Activated CD8-positive, alpha-beta memory T cell treated with anti-CD3 and anti-CD28 coated beads, Interleukin-2, amount 50 U/mL, for 1 hour (primary cell): ENCODE data around the gene LLCFC1.
"Not testable (repeated sequence)": the region's sequence is repeated elsewhere in the genome, so short reads cannot be mapped to it uniquely, and the experiment has no call there.

ENCODE experiments used
- DNase-seq: peaks from one replicate; pipeline ENCODE4 v3.0.0-alpha.2; 2020; ENCODE audit errors: extremely low read depth

LLCFC1 gene

GRCh38 chr7:142942746-142943145 is 3.5 kb downstream of the LLCFC1 start:
- DNase-seq: no peak

- DNase-seq: no peak
These were observed 4.5 kb downstream of the LLCFC1 start for GRCh38 chr7:142943706-142944268.

DNA sequence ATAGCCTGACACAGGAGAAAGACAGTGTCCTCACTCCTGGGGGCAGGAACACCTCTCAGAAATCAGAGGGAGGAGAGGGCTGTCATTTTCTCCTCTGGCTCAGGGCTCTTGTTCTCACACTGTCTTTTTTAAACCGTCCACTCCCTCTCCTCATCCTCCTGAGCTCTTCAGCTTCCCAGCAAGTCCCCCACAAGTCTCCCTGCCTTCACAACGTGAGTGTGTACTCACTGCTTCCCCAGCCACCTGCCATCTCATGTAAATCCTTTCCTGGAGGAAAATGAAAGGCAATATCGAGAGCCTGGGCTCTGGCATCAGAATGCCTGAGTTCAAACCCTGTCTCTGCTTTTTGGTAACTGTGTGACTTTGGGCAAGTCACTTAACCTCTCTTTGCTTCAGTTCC is 5.7 kb downstream of the LLCFC1 start:
- DNase-seq: no peak

- DNase-seq: no peak
These were observed 9.3 kb downstream of the LLCFC1 start for GRCh38 chr7:142948603-142949002.

DNA sequence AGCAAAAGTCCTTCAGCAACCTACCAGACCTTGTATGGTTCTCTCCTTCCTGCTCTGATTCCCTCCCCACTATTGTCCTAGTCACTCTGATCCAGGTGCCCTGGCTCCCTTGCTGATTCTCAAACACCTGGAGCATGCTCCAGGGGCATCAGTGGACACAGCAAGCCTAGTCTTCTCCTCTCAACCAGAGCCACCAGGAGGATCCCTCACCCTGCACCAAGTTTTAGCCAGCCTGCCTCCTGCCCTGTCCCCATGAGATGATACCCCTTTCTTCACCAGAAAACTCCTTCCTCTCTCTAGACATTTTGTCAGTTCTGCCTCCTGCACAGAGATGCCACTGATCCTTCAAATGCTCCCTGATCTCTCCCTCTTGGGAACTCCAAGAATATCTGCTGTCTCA is 11.0 kb downstream of the LLCFC1 start:
- DNase-seq: no peak

GRCh38 chr7:142954680-142955268 is 15.5 kb downstream of the LLCFC1 start:
- DNase-seq: no peak

DNA sequence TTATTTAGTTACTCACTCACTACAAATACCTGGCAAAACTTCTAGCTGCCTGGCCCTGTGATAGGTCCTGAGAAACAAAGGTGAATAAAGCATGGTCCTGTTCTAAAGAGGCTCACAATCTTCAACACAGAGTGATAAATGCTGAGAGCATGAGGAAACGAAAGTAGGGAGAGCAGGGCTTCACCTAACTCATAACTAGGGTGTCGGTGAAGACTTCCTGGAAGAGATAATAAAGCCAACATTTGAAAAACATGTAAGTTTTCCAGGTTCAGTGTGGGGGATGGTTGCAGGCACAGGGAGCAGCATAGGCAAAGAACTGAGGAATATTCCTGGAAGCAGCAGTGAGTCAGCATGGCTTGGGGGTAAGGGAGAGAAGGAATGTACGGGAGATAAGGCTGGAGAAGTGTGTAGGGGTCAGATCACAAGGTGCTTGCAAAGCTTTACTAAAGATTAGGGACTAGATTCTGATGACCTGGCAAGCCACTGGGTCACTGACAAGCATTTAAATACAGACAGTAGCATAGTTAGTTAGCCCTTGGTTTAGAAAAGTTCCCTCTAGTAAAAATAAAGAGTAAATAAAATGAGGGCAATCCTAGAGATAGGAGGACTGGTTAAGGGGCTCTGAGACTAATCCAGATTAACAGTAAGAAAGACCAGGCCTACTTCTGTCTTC is 17.8 kb downstream of the LLCFC1 start:
- DNase-seq: no peak

- DNase-seq: no peak
These were observed 18.4 kb downstream of the LLCFC1 start for GRCh38 chr7:142957723-142958122.

DNA sequence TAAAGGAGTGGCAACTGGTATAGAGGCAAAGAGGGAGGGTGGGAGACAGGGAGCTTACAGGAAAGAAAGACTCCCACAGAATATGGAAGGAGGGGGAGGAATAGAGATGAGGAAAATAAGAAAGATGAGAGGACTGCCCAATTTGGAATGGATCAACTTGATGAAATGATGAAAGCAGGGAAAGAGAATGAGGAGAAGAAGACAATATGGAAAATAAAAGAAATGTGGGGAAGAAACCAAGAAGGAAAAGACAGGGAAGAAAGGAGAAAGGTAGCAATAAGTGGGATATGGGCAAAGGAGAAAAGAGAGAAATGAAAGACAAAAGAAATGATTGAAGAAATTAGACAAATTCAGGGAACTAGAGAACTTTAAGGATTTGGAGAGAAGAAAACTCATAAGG is 19.9 kb downstream of the LLCFC1 start:
- DNase-seq: no peak

- DNase-seq: no peak
These were observed 21.8 kb downstream of the LLCFC1 start for GRCh38 chr7:142960955-142961512.

GRCh38 chr7:142961595-142961972 is 22.3 kb downstream of the LLCFC1 start:
- no peak for DNase-seq

DNA sequence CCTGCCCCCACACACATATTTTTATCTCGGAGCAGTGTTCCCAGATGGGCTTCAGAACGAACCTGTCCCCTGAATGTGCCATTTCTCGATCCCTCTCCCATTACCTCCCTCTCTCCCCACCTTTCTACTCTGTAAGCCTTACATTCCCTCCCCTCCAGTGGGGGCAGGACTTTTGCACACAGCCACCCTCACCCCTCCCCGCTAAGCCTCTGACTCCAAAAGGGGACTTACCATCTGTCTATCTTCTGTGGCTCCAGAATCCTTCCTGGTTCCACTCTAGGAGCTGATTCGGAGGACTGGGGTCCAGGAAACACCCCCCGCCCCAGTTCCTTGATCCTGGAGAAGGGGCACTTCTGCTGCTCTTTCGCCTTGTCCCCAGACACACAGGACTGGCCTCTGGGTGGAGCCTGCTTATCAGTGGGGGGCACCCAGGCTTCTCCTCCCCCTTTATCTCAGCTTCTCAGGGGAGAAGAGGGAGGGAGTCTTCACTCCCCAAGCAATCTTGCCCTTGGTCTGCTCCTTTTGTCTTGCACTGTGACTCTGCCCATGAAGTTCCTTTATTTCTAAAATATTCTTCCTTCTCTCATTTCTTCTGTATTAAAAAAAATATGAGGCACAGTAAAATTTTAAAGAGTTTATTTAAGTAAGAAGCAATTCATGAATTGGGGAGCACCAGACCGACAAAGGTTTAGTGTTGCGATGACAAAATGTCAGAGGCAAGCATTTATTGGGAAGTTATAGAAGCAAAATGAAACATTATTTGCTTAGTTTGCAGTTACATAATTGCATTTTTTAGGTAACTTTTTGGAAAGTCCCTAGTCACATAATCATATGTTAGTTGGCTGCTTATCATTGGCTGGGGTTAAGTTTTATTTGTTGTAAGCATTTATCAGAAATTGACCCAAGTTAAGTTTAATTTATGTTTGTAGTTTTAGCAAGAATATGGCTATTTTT is 23.0 kb downstream of the LLCFC1 start, which contains the start of gene KEL:
Gene KEL, minus strand, starts transcription at position 391 of the 954 bp plus-strand sequence. Its CDS starts 157 bp downstream, at position 234.
- DNase-seq: no peak

DNA sequence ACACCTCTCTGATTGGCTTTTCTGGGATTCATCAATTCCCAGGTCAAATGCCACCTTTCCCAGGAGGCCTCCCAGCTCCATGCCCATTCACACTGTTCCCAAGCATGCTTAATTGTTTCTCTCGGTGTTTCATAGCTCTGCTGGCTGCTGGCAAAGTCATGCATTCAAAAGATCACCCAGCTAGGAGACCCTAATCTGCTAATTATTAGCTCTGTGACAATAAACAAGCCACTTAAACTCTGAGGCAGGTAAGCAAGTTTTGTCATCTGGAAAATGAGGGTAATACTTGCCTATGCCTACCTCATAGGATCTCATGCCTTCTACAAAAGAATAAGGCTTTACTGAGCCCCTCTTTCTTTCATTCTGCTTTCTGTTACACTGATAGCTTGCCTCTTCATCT is 23.7 kb downstream of the LLCFC1 start:
- no peak for DNase-seq

GRCh38 chr7:142963993-142964392 is 24.7 kb downstream of the LLCFC1 start:
- no peak for DNase-seq

- no peak for DNase-seq
These were observed 25.4 kb downstream of the LLCFC1 start for GRCh38 chr7:142964502-142965246.

DNA sequence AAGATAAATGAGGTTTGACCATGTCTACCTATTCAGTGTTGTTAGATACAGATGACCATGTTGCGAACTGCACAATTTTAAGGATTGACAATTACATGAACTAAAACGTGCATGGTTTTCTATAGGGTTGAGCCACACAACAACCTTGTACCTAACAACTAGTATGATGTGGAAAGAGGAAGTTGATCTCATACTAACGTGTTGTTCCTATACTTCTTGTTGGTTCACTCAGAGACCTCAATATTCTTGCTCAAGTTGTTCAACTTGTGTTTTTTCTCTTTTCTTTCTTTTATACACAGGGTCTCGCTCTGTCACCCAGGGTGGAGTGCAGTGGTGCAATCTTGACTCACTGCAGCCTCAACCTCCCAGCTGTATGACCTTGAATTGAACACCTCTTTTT is 28.9 kb downstream of the LLCFC1 start:
- DNase-seq: no peak

GRCh38 chr7:142969183-142969582 is 29.9 kb downstream of the LLCFC1 start:
- no peak for DNase-seq

GRCh38 chr7:142974626-142975025 is 35.3 kb downstream of the LLCFC1 start:
- DNase-seq: no peak

DNA sequence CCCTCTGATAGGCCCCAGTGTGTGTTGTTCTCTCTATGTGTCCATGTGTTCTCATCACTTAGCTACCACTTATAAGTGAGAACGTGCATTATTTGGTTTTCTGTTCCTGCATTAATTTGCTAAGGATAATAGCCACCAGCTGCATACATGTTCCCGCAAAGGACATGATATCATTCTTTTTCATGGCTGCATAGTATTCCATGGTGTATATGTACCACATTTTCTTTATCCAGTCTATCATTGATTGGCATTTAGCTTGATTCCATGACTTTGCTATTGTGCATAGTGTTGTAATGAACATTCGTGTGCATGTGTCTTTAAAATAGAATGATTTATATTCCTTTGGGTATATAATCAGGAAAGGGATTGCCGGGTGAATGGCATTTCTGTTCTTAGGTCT is 39.1 kb downstream of the LLCFC1 start:
- DNase-seq: not testable (repeated sequence)

GRCh38 chr7:142983825-142984224 is 44.5 kb downstream of the LLCFC1 start:
- no peak for DNase-seq

DNA sequence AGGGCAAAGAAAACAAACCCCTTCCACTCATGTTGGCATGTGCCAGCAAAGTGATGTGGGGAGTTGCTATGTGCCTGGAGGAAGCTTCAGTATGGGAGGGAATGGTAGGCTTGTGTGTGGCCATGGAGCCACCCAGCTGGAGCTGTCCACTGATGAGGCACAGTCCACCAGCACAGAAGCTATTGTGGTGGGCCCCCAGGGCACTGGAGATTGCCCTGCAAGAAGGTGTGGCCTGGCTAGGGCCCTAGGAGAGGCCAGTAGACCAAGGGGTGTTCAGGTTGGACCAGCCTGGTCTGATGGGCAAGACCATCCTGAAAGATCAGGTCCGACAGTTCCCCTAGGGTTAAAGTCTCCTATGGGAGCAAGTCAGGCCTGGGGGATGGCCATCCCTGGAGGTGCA is 45.0 kb downstream of the LLCFC1 start:
- DNase-seq: no peak
